Fibroblast of lung (primary cell): ENCODE data around the gene EPB41L1. TPM values are rescaled to one million over a fixed set of nuclear protein-coding genes. Genes with fewer than 3 reads are reported as not detected.

ENCODE experiments used
- DNase-seq, 2 donors: peaks; one replicate each; pipeline versions ENCODE4 v3.0.0 to v3.0.0-alpha.2; 2010; ENCODE audit warnings: low read depth in 2 of 2
- H2AFZ ChIP-seq: 2 replicates; pipeline ENCODE4 v1.5.1; 2012; ENCODE audit warnings: low read length, control low read depth, inconsistent platforms
- H3K27ac ChIP-seq: 2 replicates; pipeline ENCODE4 v1.5.1; 2011; ENCODE audit warnings: low read length, control low read depth; ENCODE audit not compliant: insufficient read depth
- H3K27me3 ChIP-seq: 2 replicates; pipeline ENCODE4 v1.5.1; 2011; ENCODE audit warnings: mild to moderate bottlenecking, low read length; ENCODE audit not compliant: control insufficient read depth, insufficient read depth
- H3K36me3 ChIP-seq: 2 replicates; pipeline ENCODE4 v1.5.1; 2011; ENCODE audit warnings: low read length; ENCODE audit not compliant: control insufficient read depth, insufficient read depth
- H3K4me1 ChIP-seq: 2 replicates; pipeline ENCODE4 v1.5.1; 2011; ENCODE audit warnings: low read length; ENCODE audit not compliant: control insufficient read depth, insufficient read depth; ENCODE audit errors: extremely low read depth
- H3K4me2 ChIP-seq: 2 replicates; pipeline ENCODE4 v1.5.1; 2011; ENCODE audit warnings: low read length, control low read depth; ENCODE audit not compliant: insufficient read depth; ENCODE audit errors: extremely low read depth
- H3K4me3 ChIP-seq, 4 experiments: fragments of 200-600 bp in 1 of 4; sonication (generic) in 1 of 4; replicated peaks in 1 of 4; 2 replicates each; pipeline ENCODE4 v1.5.1; 2011 to 2016; ENCODE audit warnings: low read length in 4 of 4, low read depth in 3 of 4, mild to moderate bottlenecking in 3 of 4, control low read depth in 2 of 4, inconsistent platforms in 1 of 4, mixed read lengths in 1 of 4; ENCODE audit not compliant: insufficient read depth in 1 of 4; ENCODE audit errors: control extremely low read depth in 1 of 4
- H3K79me2 ChIP-seq: 2 replicates; pipeline ENCODE4 v1.5.1; 2012; ENCODE audit warnings: mild to moderate bottlenecking, low read length, inconsistent platforms; ENCODE audit not compliant: control insufficient read depth, insufficient read depth
- H3K9ac ChIP-seq: 2 replicates; pipeline ENCODE4 v1.5.1; 2011; ENCODE audit warnings: mild to moderate bottlenecking, low read length, control low read depth; ENCODE audit not compliant: insufficient read depth
- H3K9me3 ChIP-seq: 2 replicates; pipeline ENCODE4 v1.5.1; 2012; ENCODE audit warnings: low read depth, low read length; ENCODE audit not compliant: control insufficient read depth, insufficient read depth
- H4K20me1 ChIP-seq: 2 replicates; pipeline ENCODE4 v1.5.1; 2011; ENCODE audit warnings: low read length; ENCODE audit not compliant: control insufficient read depth, insufficient read depth; ENCODE audit errors: extremely low read depth
- CTCF ChIP-seq, 2 donors: IDR thresholded peaks in 1 of 2; conservative IDR thresholded peaks in 1 of 2; 1 replicate in 1 of 2; 2 replicates in 1 of 2; pipeline ENCODE4 v1.5.1; 2011 to 2012; ENCODE audit warnings: low read length in 2 of 2, control low read depth in 1 of 2, inconsistent platforms in 1 of 2, low read depth in 1 of 2, mild to moderate bottlenecking in 1 of 2
- EZH2 ChIP-seq: IDR thresholded peaks from 2 replicates; pipeline ENCODE4 v1.5.1; 2012; ENCODE audit warnings: low read length, control low read depth, mild to moderate bottlenecking; ENCODE audit errors: missing control alignments
- polyA plus RNA-seq, 2 donors: library from polyadenylated mRNA; depleted of rRNA in 1 of 2; stranded (reverse) in 1 of 2; unstranded in 1 of 2; fragments of >200 nt; gene quantifications; 2 replicates each; pipeline ENCODE4 v1.2.1, GENCODE V29; 2011 to 2012; ENCODE audit warnings: missing spikeins in 1 of 2
- total RNA-seq: library from RNA; depleted of rRNA; stranded (reverse); fragments of >200 nt; gene quantifications from 2 replicates; pipeline ENCODE4 v1.2.1, GENCODE V29; 2014

Gene EPB41L1
- total and polyA plus RNA-seq, 2 donors (not counting 1 experiment from before 2014, with no cell fraction given): 16.2 to 17.0 TPM

- Histone ChIP-seq H3K4me3 (no peak overlapping the region), H4K20me1 (no peaks in the 10 kb centered on the region), H3K36me3 (no peaks in the 10 kb centered on the region), H3K9me3 (no peaks in the 10 kb centered on the region), H2AFZ (no peak overlapping the region), H3K4me1 (peaks cover 6% of the 10 kb centered on the region), H3K9ac (no peak overlapping the region), H3K27ac (no peak overlapping the region), H3K4me2 (no peak overlapping the region), H3K27me3 (no peaks in the 10 kb centered on the region), H3K79me2 (no peaks in the 10 kb centered on the region)
- TF ChIP-seq EZH2 (no peak), CTCF (conservative IDR thresholded peaks at IDR 0.05 in 1 of 2, IDR thresholded peaks at IDR 0.05 in 1 of 2; ENCODE audit: low read depth in 1 of 2, low read length in 2 of 2) (no peak)
- no peak for DNase-seq
Observed at GRCh38 chr20:36158160-36158741, 3.7 kb downstream of the EPB41L1 start.

GRCh38 chr20:36159833-36160232 lies 5.3 kb downstream of the EPB41L1 start:
- Histone ChIP-seq H4K20me1 (no peaks in the 10 kb centered on the region), H3K4me2 (no peak overlapping the region)

More at GRCh38 chr20:36159833-36160232, 5.3 kb downstream of the EPB41L1 start:
- Histone ChIP-seq H3K9me3 (no peaks in the 10 kb centered on the region), H3K4me3 (no peak overlapping the region), H3K36me3 (no peaks in the 10 kb centered on the region), H3K27ac (no peak overlapping the region), H3K27me3 (no peaks in the 10 kb centered on the region), H3K9ac (no peak overlapping the region), H3K79me2 (no peaks in the 10 kb centered on the region), H3K4me1 (peaks cover 3% of the 10 kb centered on the region), H2AFZ (no peak overlapping the region)
- TF ChIP-seq CTCF (conservative IDR thresholded peaks at IDR 0.05 in 1 of 2, IDR thresholded peaks at IDR 0.05 in 1 of 2; ENCODE audit: low read depth in 1 of 2, low read length in 2 of 2) (no peak), EZH2 (no peak)
- DNase-seq: no peak
